HG03135 (cell line): Measurements from ENCODE around the gene CAPG.
"Not testable (repeated sequence)": the region's sequence is repeated elsewhere in the genome, so short reads cannot be mapped to it uniquely, and the experiment has no call there.

Experiments used
- ATAC-seq: cut with Tn5 transposase; IDR thresholded peaks from one replicate; pipeline ENCODE4 v1.9.1; 2021; ENCODE audit warnings: mild to moderate bottlenecking, moderate library complexity; ENCODE audit not compliant: unreplicated experiment

The CAPG gene

DNA sequence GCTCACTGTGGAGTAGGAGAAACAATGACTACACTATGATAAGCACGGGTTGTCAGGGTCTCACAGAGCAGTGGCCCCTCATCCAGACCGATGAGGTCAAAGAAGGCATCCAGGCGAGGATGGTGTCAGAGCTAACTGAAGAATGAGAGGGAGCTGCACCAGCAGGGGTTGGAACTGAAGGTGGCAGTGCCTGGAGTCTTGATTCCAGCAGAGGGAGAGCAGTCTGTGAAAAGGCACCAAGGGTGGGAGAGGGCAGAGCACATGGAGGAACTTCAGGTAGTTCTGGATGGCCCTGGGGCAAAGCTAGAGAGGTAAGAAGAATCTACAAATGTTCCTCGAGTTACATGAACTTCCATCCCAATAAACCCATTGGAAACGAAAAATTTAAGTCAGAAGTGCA is 43.0 kb downstream of the CAPG start:
- ATAC-seq: no peak

DNA sequence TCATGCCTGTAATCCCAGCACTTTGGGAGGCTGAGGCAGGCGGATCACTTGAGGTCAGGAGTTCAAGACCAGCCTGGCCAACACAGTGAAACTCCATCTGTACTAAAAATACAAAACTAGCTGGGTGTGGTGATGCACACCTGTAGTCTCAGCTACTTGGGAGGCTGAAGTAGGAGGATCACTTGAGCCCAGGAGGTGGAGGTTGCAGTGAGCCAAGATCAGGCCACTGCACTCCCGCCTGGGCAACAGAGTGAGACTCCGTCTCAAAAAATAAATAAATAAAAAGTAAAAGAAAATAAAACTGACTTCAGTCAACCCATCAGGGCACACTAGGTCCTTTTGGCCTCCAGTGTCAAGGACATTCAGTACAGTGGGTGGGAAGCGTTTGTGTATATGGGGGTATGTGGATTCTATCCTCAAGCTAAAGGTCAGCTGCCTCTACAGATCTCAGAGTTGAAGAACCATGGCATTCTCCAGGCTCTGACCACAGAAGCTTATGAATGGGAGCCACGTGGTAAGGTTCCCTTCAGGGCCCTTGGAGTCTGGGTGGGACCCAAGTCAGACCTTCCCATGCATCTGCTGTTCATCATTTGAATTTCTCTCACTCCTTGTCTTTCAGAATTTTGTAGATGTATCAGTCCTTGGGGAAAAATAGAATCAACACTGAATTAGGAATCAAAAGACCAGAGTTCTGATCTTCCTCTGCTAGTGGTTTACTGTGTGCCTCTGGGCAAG is 47.3 kb downstream of the CAPG start:
- ATAC-seq: not testable (repeated sequence)

GRCh38 chr2:85357736-85358135 is 52.4 kb downstream of the CAPG start:
- ATAC-seq: no peak

DNA sequence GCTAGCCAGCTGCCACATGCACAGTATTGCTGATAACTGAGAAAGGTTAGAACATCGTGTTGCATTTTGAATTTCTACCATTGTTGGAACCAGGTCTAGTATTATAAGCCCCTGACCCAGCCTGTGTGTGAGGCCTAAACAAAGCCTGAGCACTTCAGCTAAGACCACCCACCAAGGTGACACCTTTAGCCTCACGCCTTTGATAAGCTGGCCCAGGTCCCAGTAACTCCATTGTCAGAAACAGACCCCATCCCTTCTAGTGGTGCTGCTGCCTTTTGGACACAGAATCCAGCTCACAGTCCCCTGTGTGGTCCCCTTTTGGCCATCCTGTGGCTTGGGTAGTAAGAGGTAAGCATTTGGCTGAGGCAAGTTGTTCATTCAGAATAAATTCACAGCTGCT is 54.0 kb downstream of the CAPG start:
- ATAC-seq: no peak

DNA sequence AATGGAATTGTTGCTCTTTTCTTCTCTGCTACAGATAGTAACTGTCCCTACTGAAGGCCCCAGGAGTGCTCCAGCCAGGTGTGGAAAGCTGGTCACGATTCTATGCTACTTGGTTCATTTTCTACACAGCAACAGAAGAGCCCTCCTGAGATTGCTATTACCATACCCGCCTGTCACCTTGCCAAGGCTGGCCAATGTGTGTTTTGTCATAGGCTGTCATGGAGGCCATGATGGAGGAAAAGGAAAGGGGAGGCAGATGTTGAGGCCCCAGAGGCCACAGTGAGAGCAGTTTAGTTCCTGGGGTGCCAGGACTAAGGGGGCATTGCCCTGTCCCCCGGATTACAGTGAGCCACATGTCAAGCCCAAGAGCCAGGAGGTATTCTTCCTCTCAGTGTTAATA is 54.6 kb downstream of the CAPG start:
- no peak for ATAC-seq

DNA sequence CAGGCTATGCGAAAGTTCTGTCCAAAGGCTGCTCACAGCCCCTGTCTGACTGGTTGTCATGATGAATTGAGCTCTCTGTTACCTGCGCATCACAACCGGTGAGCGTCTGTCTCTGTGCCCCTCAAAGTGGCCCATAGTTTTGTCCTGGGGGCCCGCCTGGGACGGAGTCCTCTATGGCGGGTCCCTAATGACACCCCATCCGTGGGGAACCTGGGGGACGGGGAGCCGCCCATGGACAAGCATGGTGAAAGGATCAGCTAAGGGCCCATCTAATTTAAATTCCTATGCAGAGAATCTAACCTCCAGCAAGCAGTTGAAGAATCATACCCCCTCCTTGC is 55.1 kb downstream of the CAPG start:
- peak; percentile 11 for ATAC-seq

DNA sequence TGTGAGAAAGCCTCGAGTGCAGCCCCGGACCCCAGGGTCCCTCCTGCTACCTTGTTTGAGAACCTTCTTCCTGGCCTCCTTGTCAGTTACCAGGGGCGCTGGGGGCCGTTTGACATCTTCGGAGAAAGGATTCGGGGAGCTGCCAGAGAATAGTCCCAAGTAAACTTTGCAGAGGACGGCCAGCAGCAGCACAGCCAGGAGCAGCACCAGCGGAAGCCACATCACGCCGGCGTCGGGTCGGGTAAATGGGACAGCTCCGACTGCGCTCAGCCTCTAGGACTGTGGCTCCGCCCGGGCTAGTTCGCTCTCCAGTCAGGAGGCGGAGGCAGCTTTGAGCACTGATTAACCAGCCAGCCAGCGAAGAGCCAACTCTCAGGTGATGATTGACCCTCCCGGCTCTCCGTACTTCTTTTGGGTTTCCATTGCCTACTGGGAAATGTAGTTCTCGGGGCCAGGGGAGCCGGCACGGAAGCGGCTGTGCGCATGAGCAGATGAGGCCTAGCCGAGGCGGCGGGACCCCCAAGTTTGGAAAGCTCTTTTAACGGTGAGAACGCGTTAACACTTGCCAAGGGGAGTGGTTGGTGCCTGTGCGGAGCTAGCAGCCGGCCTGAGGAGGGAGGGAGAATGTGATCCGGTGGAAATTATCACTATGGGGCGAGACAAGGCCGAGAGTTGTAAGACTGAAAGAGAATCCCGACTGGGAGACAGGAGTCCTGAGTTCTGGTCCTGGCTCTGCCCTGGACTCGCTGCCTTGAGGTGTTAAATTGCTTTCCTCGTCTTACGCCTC is 55.7 kb downstream of the CAPG start, which contains the start of the genes ELMOD3 and RETSAT:
Gene ELMOD3, plus strand, starts transcription at position 484 of the 787 bp plus-strand sequence. CDS start 2,430 bp downstream, outside the sequence.
Gene RETSAT, minus strand, starts transcription at position 243 of the 787 bp plus-strand sequence. Its CDS starts 21 bp downstream, at position 222.
- ATAC-seq: peak; percentile 97

DNA sequence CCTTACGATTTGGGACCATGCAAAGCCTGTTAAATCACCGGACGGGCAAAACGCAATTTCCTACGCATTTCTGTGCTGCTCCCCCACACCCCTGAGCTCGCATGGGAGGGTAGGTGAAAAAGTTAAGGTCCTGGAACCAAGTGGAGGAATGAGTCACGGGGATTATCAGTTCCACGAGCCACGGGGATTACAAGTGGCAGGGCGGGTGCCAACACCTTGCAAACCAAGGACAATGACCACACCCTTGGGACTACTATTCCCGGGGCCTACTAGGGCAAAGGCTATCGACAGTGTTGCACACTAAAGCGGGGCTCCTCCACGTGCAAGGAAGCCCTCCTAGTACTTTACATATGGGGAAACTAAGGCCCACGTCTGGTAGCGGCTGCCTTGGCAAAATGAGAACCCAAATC is 56.3 kb downstream of the CAPG start:
- ATAC-seq: no peak

- ATAC-seq: no peak
These were observed 62.6 kb downstream of the CAPG start for GRCh38 chr2:85347599-85347998.
